Aorta (tissue), 5 donors: Measurements from ENCODE around the gene TSEN2. TPM values are rescaled to one million over a fixed set of nuclear protein-coding genes. Genes with fewer than 3 reads are reported as not detected.
"Not testable (repeated sequence)": the region's sequence is repeated elsewhere in the genome, so short reads cannot be mapped to it uniquely, and the experiment has no call there.

Source experiments
- ATAC-seq: fragments of 200-7000 bp; cut with Tn5 transposase; one replicate; pipeline ENCODE4 v1.9.1; 2022; ENCODE audit warnings: moderate library complexity; ENCODE audit not compliant: low FRiP score
- DNase-seq, 2 donors: peaks; one replicate each; pipeline ENCODE4 v3.0.0-alpha.2; 2020
- H3K27ac ChIP-seq, 2 donors: one replicate each; pipeline ENCODE4 v1.5.1; 2013; ENCODE audit warnings: low read length in 2 of 2, mild to moderate bottlenecking in 2 of 2, moderate library complexity in 2 of 2, control low read depth in 1 of 2, inconsistent platforms in 1 of 2, low read depth in 1 of 2
- H3K27me3 ChIP-seq, 2 donors: one replicate each; pipeline ENCODE4 v1.6.1; 2013; ENCODE audit warnings: control low read depth in 1 of 2, low read length in 1 of 2, mild to moderate bottlenecking in 1 of 2, moderate library complexity in 1 of 2; ENCODE audit not compliant: insufficient read depth in 2 of 2, control insufficient read depth in 1 of 2
- H3K36me3 ChIP-seq, 2 donors: one replicate each; pipeline ENCODE4 v1.6.1; 2013; ENCODE audit warnings: control low read depth in 1 of 2, low read length in 1 of 2, mild to moderate bottlenecking in 1 of 2; ENCODE audit not compliant: insufficient read depth in 2 of 2, control insufficient read depth in 1 of 2
- H3K4me1 ChIP-seq, 2 donors: one replicate each; pipeline ENCODE4 v1.6.1; 2013; ENCODE audit warnings: low read length in 2 of 2, control low read depth in 1 of 2, mild to moderate bottlenecking in 1 of 2, moderate library complexity in 1 of 2; ENCODE audit not compliant: insufficient read depth in 2 of 2, control insufficient read depth in 1 of 2
- H3K4me3 ChIP-seq, 2 donors: one replicate each; pipeline ENCODE4 v1.5.1; 2013; ENCODE audit warnings: low read length in 2 of 2, control low read depth in 1 of 2, mild to moderate bottlenecking in 1 of 2
- H3K9me3 ChIP-seq: one replicate; pipeline ENCODE4 v1.6.1; 2013; ENCODE audit warnings: mild to moderate bottlenecking, low read length; ENCODE audit not compliant: control insufficient read depth
- WGBS, 2 donors: extraction: QIAGEN DNeasy Blood & Tissue Kit; methylation state at CpG; one replicate each; pipeline ENCODE4 v1.1.7; 2013; 5-methylcytosine and 5-hydroxymethylcytosine counted together
- intact Hi-C, 2 donors: fragments of 100-400 bp; cut with DNase I; formaldehyde crosslinking; loops; one replicate each; pipeline versions ENCODE4 v1.14.2 to v1.15.0; 2022
- polyA plus RNA-seq, 2 donors: library from polyadenylated mRNA; stranded (reverse); fragments of 200-250 nt; gene quantifications; one replicate each; pipeline ENCODE4 v1.2.3, GENCODE V29; 2013
- total RNA-seq, 2 donors: library from RNA; stranded (reverse); fragmentation: NEBNext Ultra II Directional; extraction: Animal tissue kit (Norgen Biotek cat#: 25700); gene quantifications; one replicate each; pipeline ENCODE4 v1.2.1, GENCODE V29; 2021
- donor health status: healthy with polysubstance abuse.
- donor health status: Bipolar disorder and iron deficiency.
- donor health status: DM: no; HTN: no; CAD: no.
- donor health status: DM: no; HTN: no; CAD: no.
- donor health status: DM: yes; HTN: yes; CAD: no.

TSEN2 gene
- total and polyA plus RNA-seq, 4 donors, result 13.2 to 14.7 (median 13.4) TPM

DNA sequence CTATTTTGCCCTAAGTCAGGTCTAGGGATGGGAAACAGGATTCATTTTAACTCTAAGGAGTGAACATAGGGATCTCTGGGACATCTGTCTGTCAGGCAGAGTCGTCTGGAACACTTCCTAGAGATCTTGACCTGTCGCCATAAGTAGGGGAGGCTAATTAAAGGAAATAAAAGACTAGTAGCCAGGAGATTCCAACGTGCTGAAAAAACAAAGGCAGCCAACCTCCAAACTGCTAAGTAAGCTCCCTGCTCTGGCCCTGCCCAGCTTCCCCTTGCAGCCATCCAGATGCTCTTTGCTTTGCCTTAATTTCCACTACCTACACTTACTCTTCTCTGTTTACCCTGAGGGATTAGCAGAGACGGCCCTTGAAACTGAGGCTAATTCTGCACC lies 18.4 kb upstream of the TSEN2 start:
- intact Hi-C loops, result no loop called here
- H3K27ac ChIP-seq, result no peak overlapping the region
- WGBS, 2 donors, result 38 to 49% methylated on average over 4 of the region's 4 CpGs
- H3K27me3 ChIP-seq, result no peaks in the 10 kb centered on the region
- H3K4me3 ChIP-seq, result no peak overlapping the region
- no peaks in the 10 kb centered on the region for H3K36me3 ChIP-seq
- no peak for ATAC-seq
- H3K4me1 ChIP-seq, result no peaks in the 10 kb centered on the region
- DNase-seq, result no peak
- no peaks in the 10 kb centered on the region for H3K9me3 ChIP-seq

DNA sequence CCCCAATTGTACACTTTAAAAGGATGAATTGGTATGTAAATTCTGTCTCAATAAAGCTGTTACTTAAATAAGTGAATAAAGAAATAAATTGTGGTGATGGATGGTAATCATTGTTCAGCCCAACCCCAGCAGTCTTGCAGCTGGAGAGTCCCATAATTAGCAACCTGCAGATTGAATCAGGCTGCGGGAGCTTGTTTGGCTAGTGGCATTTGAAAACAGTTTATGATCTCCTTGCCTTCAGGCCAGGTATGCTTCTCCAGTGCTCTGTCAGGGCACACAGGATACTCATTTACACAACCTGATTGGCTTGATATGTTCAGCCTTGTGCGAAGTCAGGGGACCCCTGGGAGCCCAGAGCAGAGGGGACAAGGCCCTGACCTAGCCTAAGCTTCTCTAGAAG lies 16.5 kb upstream of the TSEN2 start:
- intact Hi-C loops, result no loop called here
- Histone ChIP-seq H3K4me1 (no peaks in the 10 kb centered on the region), H3K9me3 (no peaks in the 10 kb centered on the region), H3K27ac (no peak overlapping the region), H3K4me3 (no peak overlapping the region), H3K36me3 (no peaks in the 10 kb centered on the region), H3K27me3 (no peaks in the 10 kb centered on the region)
- WGBS, 2 donors, result 89 to 95% methylated on average over 2 of the region's 2 CpGs
- no peak for ATAC-seq
- DNase-seq, result no peak

DNA sequence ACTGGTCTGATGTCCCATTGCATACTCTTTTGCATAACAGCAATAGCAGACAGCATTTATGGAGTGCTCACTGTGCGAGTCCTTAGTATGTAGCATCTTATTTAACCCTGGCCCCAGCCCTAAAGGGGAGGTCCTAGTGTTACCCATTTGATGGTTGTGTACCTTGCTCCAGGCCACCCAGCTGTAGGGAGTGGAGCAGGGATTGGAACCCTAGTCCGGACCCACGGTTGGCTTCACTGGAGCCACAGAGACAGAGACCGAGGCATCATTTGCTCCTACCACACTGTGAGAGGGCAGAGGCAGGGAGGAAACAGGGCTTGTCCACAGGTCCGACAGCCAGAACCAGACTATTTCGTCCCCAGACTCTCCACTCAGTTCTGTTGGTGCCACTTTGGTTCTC lies 16.0 kb upstream of the TSEN2 start:
- H3K27ac ChIP-seq, result no peak overlapping the region
- no peak overlapping the region for H3K4me3 ChIP-seq
- no peaks in the 10 kb centered on the region for H3K4me1 ChIP-seq
- no peaks in the 10 kb centered on the region for H3K9me3 ChIP-seq
- no peak for DNase-seq
- 90 to 95% methylated on average over 6 of the region's 6 CpGs for WGBS, 2 donors
- ATAC-seq, result no peak
- H3K36me3 ChIP-seq, result no peaks in the 10 kb centered on the region
- intact Hi-C loops, result no loop called here
- no peaks in the 10 kb centered on the region for H3K27me3 ChIP-seq

DNA sequence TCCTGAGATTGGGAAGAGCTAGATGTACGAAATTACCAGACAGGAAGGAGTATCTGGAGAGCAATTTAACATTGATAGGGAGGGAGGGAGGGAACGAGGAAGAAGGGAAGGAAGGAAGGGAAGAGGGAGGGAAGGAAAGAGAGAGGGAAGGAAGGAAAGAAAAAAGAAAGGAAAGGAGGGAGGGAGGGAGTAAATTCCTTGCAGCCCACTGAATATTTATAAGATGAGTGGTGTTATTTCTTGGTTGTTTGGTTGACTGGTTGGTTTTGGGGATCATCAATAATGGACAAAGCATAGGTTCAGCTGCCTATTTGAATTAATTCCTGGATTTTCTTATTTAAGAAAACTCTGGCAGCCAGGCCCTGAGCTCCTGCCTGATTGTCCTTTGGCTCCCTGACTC lies 15.5 kb upstream of the TSEN2 start:
- Histone ChIP-seq H3K9me3 (no peaks in the 10 kb centered on the region), H3K27ac (no peak overlapping the region), H3K36me3 (no peaks in the 10 kb centered on the region), H3K4me3 (no peak overlapping the region), H3K27me3 (no peaks in the 10 kb centered on the region), H3K4me1 (no peaks in the 10 kb centered on the region)
- ATAC-seq (no peak), DNase-seq (no peak)
- 61 to 72% methylated on average over 2 of the region's 2 CpGs for WGBS, 2 donors
- intact Hi-C loops, result no loop called here

DNA sequence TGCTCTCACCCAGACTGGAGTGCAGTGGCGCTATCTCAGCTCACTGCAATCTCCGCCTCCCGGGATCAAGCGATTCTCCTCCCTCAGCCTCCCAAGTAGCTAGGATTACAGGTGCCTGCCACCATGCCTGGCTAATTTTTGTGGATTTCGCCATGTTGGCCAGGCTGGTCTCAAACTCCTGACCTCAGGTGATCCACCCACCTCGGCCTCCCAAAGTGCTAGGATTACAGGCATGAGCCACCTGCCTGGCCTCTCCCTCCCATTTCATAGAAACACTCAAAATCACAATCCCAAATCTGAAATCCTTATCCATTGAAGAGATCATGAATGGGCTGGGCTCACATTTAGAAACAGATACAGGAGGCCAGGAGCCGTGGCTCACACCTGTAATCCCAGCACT lies 15.1 kb upstream of the TSEN2 start:
- WGBS, 2 donors, result 69 to 95% methylated on average over 7 of the region's 7 CpGs
- ATAC-seq, H3K4me1 ChIP-seq, intact Hi-C loops, H3K4me3 ChIP-seq, DNase-seq, H3K27me3 ChIP-seq, H3K27ac ChIP-seq, H3K9me3 ChIP-seq, H3K36me3 ChIP-seq: not testable (repeated sequence)

DNA sequence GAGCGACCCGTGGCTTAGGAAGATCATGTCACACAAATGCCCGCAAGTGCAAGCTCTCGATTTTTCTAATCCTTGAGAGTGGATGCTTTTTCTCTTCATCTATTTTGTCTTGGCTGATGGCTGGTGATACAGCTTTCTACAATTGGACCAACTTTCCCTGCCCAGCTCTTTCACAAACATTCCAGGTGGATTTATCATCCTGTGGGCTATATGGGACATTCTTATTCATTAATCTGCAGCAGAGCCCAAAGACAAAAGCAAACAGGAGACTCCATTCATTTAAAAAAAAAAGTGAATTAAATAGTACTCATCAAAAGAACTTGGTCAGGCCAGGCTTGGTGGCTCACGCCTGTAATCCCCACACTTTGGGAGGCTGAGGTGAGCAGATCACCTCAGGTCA lies 14.2 kb upstream of the TSEN2 start:
- Histone ChIP-seq H3K9me3 (no peaks in the 10 kb centered on the region), H3K36me3 (no peaks in the 10 kb centered on the region), H3K4me3 (no peak overlapping the region), H3K27ac (no peak overlapping the region), H3K27me3 (no peaks in the 10 kb centered on the region), H3K4me1 (no peaks in the 10 kb centered on the region)
- intact Hi-C loops, result loop anchor here in 1 of 2 donors (10.0 kb wide), 1 partner anchor 185 kb away; the partner anchor contains the start of gene PPARG
- DNase-seq (no peak), ATAC-seq (no peak)
- 74 to 91% methylated on average over 5 of the region's 5 CpGs for WGBS, 2 donors

DNA sequence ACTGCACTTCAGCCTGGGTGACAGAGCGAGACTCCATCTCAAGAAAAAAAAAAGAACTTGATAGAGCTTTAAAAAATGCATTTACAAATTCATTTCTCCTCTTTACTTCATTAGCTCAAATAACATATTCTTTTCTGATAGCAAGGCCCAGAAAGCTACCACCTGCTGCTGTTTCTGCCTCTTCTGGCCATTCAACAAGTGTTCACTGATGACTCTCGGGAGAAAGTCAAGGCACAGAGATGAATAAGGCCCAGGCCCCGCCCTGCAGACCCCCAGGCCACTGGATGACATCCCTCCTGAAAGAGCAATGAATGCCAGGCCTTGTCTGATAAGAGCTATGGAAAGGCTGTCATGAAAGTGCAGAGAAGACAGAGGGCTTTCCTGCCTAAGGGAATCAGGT lies 13.6 kb upstream of the TSEN2 start:
- Histone ChIP-seq H3K27ac (no peak overlapping the region), H3K27me3 (no peaks in the 10 kb centered on the region), H3K4me1 (no peaks in the 10 kb centered on the region), H3K36me3 (no peaks in the 10 kb centered on the region), H3K4me3 (no peak overlapping the region), H3K9me3 (no peaks in the 10 kb centered on the region)
- DNase-seq (no peak), ATAC-seq (no peak)
- intact Hi-C loops, result loop anchor here in 1 of 2 donors (10.0 kb wide), 1 partner anchor 186 kb away; the partner anchor contains the start of gene PPARG
- 93 to 96% methylated on average over 3 of the region's 3 CpGs for WGBS, 2 donors

DNA sequence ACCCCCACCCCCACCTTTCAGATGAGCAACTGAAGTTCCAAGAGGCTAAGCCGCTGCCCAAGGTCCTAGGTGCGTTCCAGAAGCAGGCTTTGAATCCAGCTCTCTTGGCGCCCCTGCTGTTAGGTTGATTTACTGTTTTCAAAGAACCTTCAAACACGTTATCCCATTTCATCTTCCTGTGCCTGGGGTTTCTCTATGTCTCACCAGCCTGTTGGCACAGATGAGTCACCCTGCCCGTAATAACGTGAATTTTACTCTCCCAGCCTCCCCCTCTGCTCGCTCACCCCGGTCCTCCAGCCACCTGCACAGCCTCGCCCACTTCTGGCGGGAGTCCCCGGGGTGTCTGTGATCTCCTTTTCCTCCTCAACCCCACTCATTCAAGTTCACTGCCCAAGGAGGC lies 13.0 kb upstream of the TSEN2 start:
- WGBS, 2 donors, result 74 to 76% methylated on average over 11 of the region's 11 CpGs
- no peaks in the 10 kb centered on the region for H3K4me1 ChIP-seq
- DNase-seq (no peak), ATAC-seq (no peak)
- no peak overlapping the region for H3K4me3 ChIP-seq
- H3K36me3 ChIP-seq, result no peaks in the 10 kb centered on the region
- no peaks in the 10 kb centered on the region for H3K27me3 ChIP-seq
- intact Hi-C loops, result loop anchor here in 1 of 2 donors (10.0 kb wide), 1 partner anchor 186 kb away; the partner anchor contains the start of gene PPARG
- H3K9me3 ChIP-seq, result no peaks in the 10 kb centered on the region
- H3K27ac ChIP-seq, result no peak overlapping the region

DNA sequence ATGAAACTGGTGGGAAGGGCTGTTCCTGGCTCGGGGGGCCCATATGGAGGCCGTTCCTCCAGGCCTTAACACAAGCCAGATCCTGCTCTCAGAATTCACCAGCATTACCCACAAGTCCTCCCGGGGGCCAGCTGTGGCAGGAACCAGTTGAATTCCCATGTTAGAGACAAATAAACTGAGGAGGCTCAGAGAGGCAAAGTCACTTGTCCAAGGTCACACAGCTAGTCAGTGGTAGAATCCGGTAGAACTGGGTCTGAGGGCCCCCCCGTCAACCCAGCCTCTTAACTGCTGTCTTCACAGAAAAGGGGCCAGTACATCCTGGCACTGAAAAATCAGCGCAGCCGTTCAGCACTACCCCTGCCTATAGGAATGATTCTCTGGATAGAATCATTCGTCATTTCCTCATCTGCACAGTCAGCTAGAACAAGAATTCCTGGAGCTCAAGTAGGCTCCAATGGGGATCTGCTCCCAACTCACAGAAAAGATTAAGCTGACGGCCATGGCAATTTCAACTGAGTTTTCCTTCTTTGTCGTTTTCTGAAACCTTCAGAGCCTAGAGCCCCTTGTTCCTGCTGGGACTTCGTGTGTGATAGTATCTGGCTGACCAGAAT lies 12.2 kb upstream of the TSEN2 start:
- Histone ChIP-seq H3K36me3 (no peaks in the 10 kb centered on the region), H3K4me3 (no peak overlapping the region), H3K27ac (no peak overlapping the region), H3K4me1 (no peaks in the 10 kb centered on the region), H3K27me3 (no peaks in the 10 kb centered on the region), H3K9me3 (no peaks in the 10 kb centered on the region)
- ATAC-seq (no peak), DNase-seq (no peak)
- 76 to 80% methylated on average over 11 of the region's 11 CpGs for WGBS, 2 donors
- intact Hi-C loops, result loop anchor here in 1 of 2 donors (10.0 kb wide), 1 partner anchor 187 kb away; the partner anchor contains the start of gene PPARG
